Measurements from ENCODE around the gene APOL2. TPM values are rescaled to one million over a fixed set of nuclear protein-coding genes. Genes with fewer than 3 reads are reported as not detected.

APOL2 gene
- total RNA-seq: 10 to 100 TPM; 64.5 to 69.5 TPM

GRCh38 chr22:36239401-36240171 is at the start of gene APOL2:
Gene APOL2, minus strand, starts transcription at chr22:36239527. Its CDS starts 6,365 bp downstream, at chr22:36233162.
- Mint-ChIP-seq H3K4me1 (ENCODE audit: low read depth) (peaks cover 45% of the 10 kb centered on the region), H3K4me3 (peak within 1 kb of the TSS; percentile 96 to 98), H3K36me3 (ENCODE audit: insufficient read depth in 2 of 2) (peaks cover 23 to 32% of the 10 kb centered on the region in 2 donors)

GRCh38 chr22:36288571-36289405 is 49.5 kb upstream of the APOL2 start:
- H3K4me1 Mint-ChIP-seq (ENCODE audit: low read depth): peaks cover 15% of the 10 kb centered on the region
- DNase-seq (no peak), ATAC-seq (replicated peaks in 1 of 2) (no peak)
- H3K36me3 Mint-ChIP-seq (ENCODE audit: insufficient read depth in 2 of 2): peaks cover 25 to 53% of the 10 kb centered on the region in 2 donors
- H3K9me3 Mint-ChIP-seq: no peaks in the 10 kb centered on the region
- H3K27ac Mint-ChIP-seq: peak overlapping the region; percentile 76
- H3K4me3 Mint-ChIP-seq: no peak overlapping the region
- H3K27me3 Mint-ChIP-seq (ENCODE audit: low read depth): no peaks in the 10 kb centered on the region

More at GRCh38 chr22:36239401-36240171, at the start of gene APOL2:
- ATAC-seq (replicated peaks in 1 of 2) (peak; percentile 97 to 98), DNase-seq (peak; percentile 83 to 87)
- H3K27ac Mint-ChIP-seq: peak within 1 kb of the TSS; percentile 96
- H3K27me3 Mint-ChIP-seq (ENCODE audit: low read depth): no peaks in the 10 kb centered on the region
- H3K9me3 Mint-ChIP-seq: peaks cover 2 to 7% of the 10 kb centered on the region in 2 donors

GRCh38 chr22:36287881-36288515 is 48.7 kb upstream of the APOL2 start:
- ATAC-seq (replicated peaks in 1 of 2): no peak
- peak overlapping the region; percentile 76 for H3K27ac Mint-ChIP-seq

GRCh38 chr22:36286096-36286957 is 47.0 kb upstream of the APOL2 start:
- Mint-ChIP-seq H3K27me3 (ENCODE audit: low read depth) (no peaks in the 10 kb centered on the region), H3K4me1 (ENCODE audit: low read depth) (peaks cover 7% of the 10 kb centered on the region), H3K9me3 (no peaks in the 10 kb centered on the region), H3K36me3 (ENCODE audit: insufficient read depth in 2 of 2) (peaks cover 20 to 46% of the 10 kb centered on the region in 2 donors), H3K27ac (peak overlapping the region; percentile 66), H3K4me3 (no peak overlapping the region)
- peak; percentile 63 to 66 for ATAC-seq (replicated peaks in 1 of 2)
- peak; percentile 73 to 75 for DNase-seq

More at GRCh38 chr22:36287881-36288515, 48.7 kb upstream of the APOL2 start:
- Mint-ChIP-seq H3K27me3 (ENCODE audit: low read depth) (no peaks in the 10 kb centered on the region), H3K36me3 (ENCODE audit: insufficient read depth in 2 of 2) (peaks cover 25 to 56% of the 10 kb centered on the region in 2 donors), H3K4me1 (ENCODE audit: low read depth) (peaks cover 15% of the 10 kb centered on the region), H3K9me3 (no peaks in the 10 kb centered on the region), H3K4me3 (no peak overlapping the region)
- no peak for DNase-seq

GRCh38 chr22:36285545-36285944 is 46.2 kb upstream of the APOL2 start:
- H3K27me3 Mint-ChIP-seq (ENCODE audit: low read depth): no peaks in the 10 kb centered on the region
- H3K36me3 Mint-ChIP-seq (ENCODE audit: insufficient read depth in 2 of 2): peaks cover 20 to 46% of the 10 kb centered on the region in 2 donors
- ATAC-seq (replicated peaks in 1 of 2) (no peak), DNase-seq (no peak)
- H3K4me3 Mint-ChIP-seq: no peak overlapping the region
- H3K9me3 Mint-ChIP-seq: no peaks in the 10 kb centered on the region
- H3K4me1 Mint-ChIP-seq (ENCODE audit: low read depth): peaks cover 7% of the 10 kb centered on the region
- no peak overlapping the region for H3K27ac Mint-ChIP-seq

- DNase-seq (no peak), ATAC-seq (replicated peaks in 1 of 2) (no peak)
- H3K36me3 Mint-ChIP-seq (ENCODE audit: insufficient read depth in 2 of 2): peaks cover 22 to 43% of the 10 kb centered on the region in 2 donors
- no peaks in the 10 kb centered on the region for H3K27me3 Mint-ChIP-seq (ENCODE audit: low read depth)
- no peak overlapping the region for H3K4me3 Mint-ChIP-seq
- no peaks in the 10 kb centered on the region for H3K9me3 Mint-ChIP-seq
- H3K4me1 Mint-ChIP-seq (ENCODE audit: low read depth): peaks cover 6% of the 10 kb centered on the region
- H3K27ac Mint-ChIP-seq: peak overlapping the region; percentile 73
Measured at GRCh38 chr22:36285017-36285416, 45.7 kb upstream of the APOL2 start.

GRCh38 chr22:36284171-36284571 is 44.8 kb upstream of the APOL2 start:
- ATAC-seq (replicated peaks in 1 of 2) (no peak), DNase-seq (no peak)
- H3K4me3 Mint-ChIP-seq: no peak overlapping the region
- H3K4me1 Mint-ChIP-seq (ENCODE audit: low read depth): no peaks in the 10 kb centered on the region
- H3K27ac Mint-ChIP-seq: no peak overlapping the region
- no peaks in the 10 kb centered on the region for H3K9me3 Mint-ChIP-seq
- peaks cover 17 to 35% of the 10 kb centered on the region in 2 donors for H3K36me3 Mint-ChIP-seq (ENCODE audit: insufficient read depth in 2 of 2)
- no peaks in the 10 kb centered on the region for H3K27me3 Mint-ChIP-seq (ENCODE audit: low read depth)

GRCh38 chr22:36282328-36282831 is 43.1 kb upstream of the APOL2 start:
- no peak overlapping the region for H3K4me3 Mint-ChIP-seq
- H3K36me3 Mint-ChIP-seq (ENCODE audit: insufficient read depth in 2 of 2): peaks cover 12 to 26% of the 10 kb centered on the region in 2 donors
- ATAC-seq (replicated peaks in 1 of 2): no peak
- no peaks in the 10 kb centered on the region for H3K9me3 Mint-ChIP-seq
- peaks cover 13% of the 10 kb centered on the region for H3K4me1 Mint-ChIP-seq (ENCODE audit: low read depth)
- DNase-seq: no peak
- no peaks in the 10 kb centered on the region for H3K27me3 Mint-ChIP-seq (ENCODE audit: low read depth)
- H3K27ac Mint-ChIP-seq: no peak overlapping the region

- peaks cover 18% of the 10 kb centered on the region for H3K4me1 Mint-ChIP-seq (ENCODE audit: low read depth)
- peaks cover 9 to 22% of the 10 kb centered on the region in 2 donors for H3K36me3 Mint-ChIP-seq (ENCODE audit: insufficient read depth in 2 of 2)
- no peak overlapping the region for H3K27ac Mint-ChIP-seq
Measured at GRCh38 chr22:36281781-36282327, 42.5 kb upstream of the APOL2 start.

GRCh38 chr22:36280379-36280778 is 41.1 kb upstream of the APOL2 start:
- H3K9me3 Mint-ChIP-seq: no peaks in the 10 kb centered on the region
- DNase-seq (no peak), ATAC-seq (replicated peaks in 1 of 2) (no peak)
- H3K4me3 Mint-ChIP-seq: no peak overlapping the region
- H3K36me3 Mint-ChIP-seq (ENCODE audit: insufficient read depth in 2 of 2): peaks cover 5 to 15% of the 10 kb centered on the region in 2 donors
- peaks cover 21% of the 10 kb centered on the region for H3K4me1 Mint-ChIP-seq (ENCODE audit: low read depth)
- H3K27ac Mint-ChIP-seq: no peak overlapping the region
- no peaks in the 10 kb centered on the region for H3K27me3 Mint-ChIP-seq (ENCODE audit: low read depth)

More at GRCh38 chr22:36281781-36282327, 42.5 kb upstream of the APOL2 start:
- no peaks in the 10 kb centered on the region for H3K27me3 Mint-ChIP-seq (ENCODE audit: low read depth)
- H3K4me3 Mint-ChIP-seq: no peak overlapping the region
- no peaks in the 10 kb centered on the region for H3K9me3 Mint-ChIP-seq
- ATAC-seq (replicated peaks in 1 of 2): no peak
- no peak for DNase-seq

GRCh38 chr22:36279219-36279666 is 39.9 kb upstream of the APOL2 start:
- no peak for ATAC-seq (replicated peaks in 1 of 2)
- Mint-ChIP-seq H3K36me3 (ENCODE audit: insufficient read depth in 2 of 2) (peaks cover 5 to 13% of the 10 kb centered on the region in 2 donors), H3K9me3 (no peaks in the 10 kb centered on the region), H3K27me3 (ENCODE audit: low read depth) (no peaks in the 10 kb centered on the region), H3K27ac (peak overlapping the region; percentile 5), H3K4me3 (no peak overlapping the region), H3K4me1 (ENCODE audit: low read depth) (peaks cover 31% of the 10 kb centered on the region)
- no peak for DNase-seq

Measured in activated T-cell treated with anti-CD3 and anti-CD28 coated beads, Interleukin-2, amount 50 U/mL, for 72 hours (primary cell).